Upper lobe of left lung (tissue), 4 donors: Measurements from ENCODE around the gene ST3GAL4.

ENCODE experiments used
- EP300 ChIP-seq, 4 donors: sonication (generic); formaldehyde crosslinking; IDR thresholded peaks; one replicate each; pipeline ENCODE4 v1.5.1; 2017; ENCODE audit warnings: antibody characterized with exemption in 4 of 4, control low read depth in 2 of 4
- POLR2A ChIP-seq, 4 donors: fragments of 450-650 bp; IDR thresholded peaks; one replicate each; pipeline ENCODE4 v1.5.1; 2016 to 2017; ENCODE audit warnings: antibody characterized with exemption in 4 of 4, mild to moderate bottlenecking in 2 of 4
- POLR2AphosphoS5 ChIP-seq, 2 donors: sonication (generic); formaldehyde crosslinking; IDR thresholded peaks; one replicate each; pipeline ENCODE4 v1.5.1; 2017; ENCODE audit warnings: antibody characterized with exemption in 2 of 2
- TF ChIP-seq, protein P1 (sequence below), 6 experiments: fragments of 450-650 bp in 4 of 6; fragments of 200-600 bp in 2 of 6; sonication (generic) in 2 of 6; IDR thresholded peaks; one replicate each; pipeline ENCODE4 v1.5.1; 2016 to 2019; ENCODE audit warnings: antibody characterized with exemption in 6 of 6

- TF ChIP-seq, protein P1, sequence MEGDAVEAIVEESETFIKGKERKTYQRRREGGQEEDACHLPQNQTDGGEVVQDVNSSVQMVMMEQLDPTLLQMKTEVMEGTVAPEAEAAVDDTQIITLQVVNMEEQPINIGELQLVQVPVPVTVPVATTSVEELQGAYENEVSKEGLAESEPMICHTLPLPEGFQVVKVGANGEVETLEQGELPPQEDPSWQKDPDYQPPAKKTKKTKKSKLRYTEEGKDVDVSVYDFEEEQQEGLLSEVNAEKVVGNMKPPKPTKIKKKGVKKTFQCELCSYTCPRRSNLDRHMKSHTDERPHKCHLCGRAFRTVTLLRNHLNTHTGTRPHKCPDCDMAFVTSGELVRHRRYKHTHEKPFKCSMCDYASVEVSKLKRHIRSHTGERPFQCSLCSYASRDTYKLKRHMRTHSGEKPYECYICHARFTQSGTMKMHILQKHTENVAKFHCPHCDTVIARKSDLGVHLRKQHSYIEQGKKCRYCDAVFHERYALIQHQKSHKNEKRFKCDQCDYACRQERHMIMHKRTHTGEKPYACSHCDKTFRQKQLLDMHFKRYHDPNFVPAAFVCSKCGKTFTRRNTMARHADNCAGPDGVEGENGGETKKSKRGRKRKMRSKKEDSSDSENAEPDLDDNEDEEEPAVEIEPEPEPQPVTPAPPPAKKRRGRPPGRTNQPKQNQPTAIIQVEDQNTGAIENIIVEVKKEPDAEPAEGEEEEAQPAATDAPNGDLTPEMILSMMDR (IDR thresholded peaks at IDR 0.05), result no peak
- TF ChIP-seq POLR2A (IDR thresholded peaks at IDR 0.05), result no peak
- no peak for TF ChIP-seq POLR2AphosphoS5 (IDR thresholded peaks at IDR 0.05)
- TF ChIP-seq EP300 (IDR thresholded peaks at IDR 0.05), result no peak
These were observed 63.4 kb downstream of the ST3GAL4 start for GRCh38 chr11:126418887-126419286.
